ENCODE data around the gene LRPAP1. TPM values are rescaled to one million over a fixed set of nuclear protein-coding genes. Genes with fewer than 3 reads are reported as not detected.
A peak's percentile ranks its signal among the peaks of the same experiment; 100 is the strongest.
"Not testable (repeated sequence)": the region's sequence is repeated elsewhere in the genome, so short reads cannot be mapped to it uniquely, and the experiment has no call there.

Gene LRPAP1
- total RNA-seq, 1 donor from 2014 or later = 15.7 TPM

DNA sequence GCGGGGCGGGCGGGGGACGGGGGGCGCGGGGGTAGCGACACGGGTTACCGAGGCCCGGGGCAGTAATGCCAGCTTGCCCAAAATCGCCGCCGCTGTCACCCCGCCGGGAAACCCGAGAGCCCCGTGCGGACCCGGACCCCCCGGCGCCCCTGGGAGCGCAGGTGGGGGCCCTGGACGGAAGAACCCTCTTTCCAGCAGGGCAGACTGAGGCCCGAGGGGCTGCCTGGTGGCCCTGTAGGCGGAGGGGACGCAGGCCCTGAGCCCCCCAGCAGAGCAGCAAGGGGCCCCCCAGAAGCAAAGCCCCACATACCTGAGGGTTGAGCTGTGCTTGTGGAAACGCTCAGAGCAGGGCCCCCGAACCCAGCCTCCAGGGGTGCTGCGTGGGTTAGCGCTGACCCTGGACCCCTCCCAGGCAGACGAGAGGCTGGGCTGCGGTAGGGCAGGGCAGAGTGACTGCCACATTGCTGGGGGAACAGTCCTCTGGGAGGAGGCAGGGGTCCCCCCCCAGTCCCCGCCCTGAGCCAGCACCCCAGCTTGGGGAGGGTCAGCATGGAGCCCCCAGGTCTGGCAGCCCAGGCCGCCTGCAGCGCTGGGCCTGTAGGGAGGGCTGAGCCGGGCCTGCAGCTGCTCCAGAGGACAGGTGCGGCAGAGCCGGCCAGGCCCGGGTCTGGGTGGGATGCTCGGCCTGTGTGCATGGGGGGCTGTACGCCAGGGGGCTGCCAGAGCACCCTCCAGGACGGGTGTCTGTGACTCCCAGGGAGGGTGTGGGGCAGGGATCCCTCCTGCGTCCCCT is 68.5 kb downstream of the LRPAP1 start:
- Histone ChIP-seq H3K4me1 (ENCODE audit: control insufficient read depth in 3 of 3, insufficient read depth in 3 of 3, low read length in 3 of 3) (peaks cover 46 to 78% (median 70%) of the 10 kb centered on the region in 3 donors), H3K9ac (ENCODE audit: low read depth in 1 of 3, low read length in 3 of 3) (peak overlapping the region; percentile 89 to 98 (median 93)), H3K27me3 (ENCODE audit: control insufficient read depth in 3 of 3, insufficient read depth in 3 of 3, low read length in 3 of 3) (peaks cover 0 to 18% (median 5%) of the 10 kb centered on the region in 3 donors)

GRCh38 chr4:3462790-3463415 is 69.3 kb downstream of the LRPAP1 start, which contains the start of gene DOK7:
Gene DOK7 (plus strand): TSS chr4:3463306. CDS start chr4:3463376, 70 bp downstream.
- H3K9me3 ChIP-seq (ENCODE audit: control insufficient read depth in 3 of 3, low read length in 3 of 3) = peaks cover 0 to under 1% (median 0%) of the 10 kb centered on the region in 3 donors
- peak within 1 kb of the TSS; percentile 87 for H3K27ac ChIP-seq (ENCODE audit: low read depth, low read length)
- no peaks in the 10 kb centered on the region for H3K36me3 ChIP-seq (ENCODE audit: control insufficient read depth in 3 of 3, insufficient read depth in 3 of 3, low read length in 3 of 3)
- peaks cover 0 to 18% (median 5%) of the 10 kb centered on the region in 3 donors for H3K27me3 ChIP-seq (ENCODE audit: control insufficient read depth in 3 of 3, insufficient read depth in 3 of 3, low read length in 3 of 3)
- H3K9ac ChIP-seq (ENCODE audit: low read depth in 1 of 3, low read length in 3 of 3) = peak within 1 kb of the TSS; percentile 89 to 98 (median 93)
- peak within 1 kb of the TSS; percentile 59 to 85 (median 74) for H3K4me3 ChIP-seq (ENCODE audit: low read length in 3 of 3)
- peaks cover 45 to 70% (median 61%) of the 10 kb centered on the region in 3 donors for H3K4me1 ChIP-seq (ENCODE audit: control insufficient read depth in 3 of 3, insufficient read depth in 3 of 3, low read length in 3 of 3)

More for the DNA sequence above, 68.5 kb downstream of the LRPAP1 start:
- Histone ChIP-seq H3K4me3 (ENCODE audit: low read length in 3 of 3) (peak overlapping the region; percentile 59 to 85 (median 74)), H3K9me3 (ENCODE audit: control insufficient read depth in 3 of 3, low read length in 3 of 3) (peaks cover 0 to 4% (median 0%) of the 10 kb centered on the region in 3 donors), H3K36me3 (ENCODE audit: control insufficient read depth in 3 of 3, insufficient read depth in 3 of 3, low read length in 3 of 3) (no peaks in the 10 kb centered on the region), H3K27ac (ENCODE audit: low read depth, low read length) (peak overlapping the region; percentile 87)

GRCh38 chr4:3462321-3462789 is 69.9 kb downstream of the LRPAP1 start:
- peaks cover 42 to 64% (median 56%) of the 10 kb centered on the region in 3 donors for H3K4me1 ChIP-seq (ENCODE audit: control insufficient read depth in 3 of 3, insufficient read depth in 3 of 3, low read length in 3 of 3)
- peak overlapping the region; percentile 87 for H3K27ac ChIP-seq (ENCODE audit: low read depth, low read length)
- H3K9me3 ChIP-seq (ENCODE audit: control insufficient read depth in 3 of 3, low read length in 3 of 3) = no peaks in the 10 kb centered on the region
- peaks cover 0 to 18% (median 5%) of the 10 kb centered on the region in 3 donors for H3K27me3 ChIP-seq (ENCODE audit: control insufficient read depth in 3 of 3, insufficient read depth in 3 of 3, low read length in 3 of 3)
- peak overlapping the region in 2 of 3 donors; percentile 35 to 36 for H3K4me3 ChIP-seq (ENCODE audit: low read length in 3 of 3)
- no peaks in the 10 kb centered on the region for H3K36me3 ChIP-seq (ENCODE audit: control insufficient read depth in 3 of 3, insufficient read depth in 3 of 3, low read length in 3 of 3)
- peak overlapping the region; percentile 51 to 81 (median 64) for H3K9ac ChIP-seq (ENCODE audit: low read depth in 1 of 3, low read length in 3 of 3)

- peaks cover 0 to 18% (median 5%) of the 10 kb centered on the region in 3 donors for H3K27me3 ChIP-seq (ENCODE audit: control insufficient read depth in 3 of 3, insufficient read depth in 3 of 3, low read length in 3 of 3)
- no peaks in the 10 kb centered on the region for H3K9me3 ChIP-seq (ENCODE audit: control insufficient read depth in 3 of 3, low read length in 3 of 3)
- peak overlapping the region; percentile 51 to 81 (median 64) for H3K9ac ChIP-seq (ENCODE audit: low read depth in 1 of 3, low read length in 3 of 3)
- no peaks in the 10 kb centered on the region for H3K36me3 ChIP-seq (ENCODE audit: control insufficient read depth in 3 of 3, insufficient read depth in 3 of 3, low read length in 3 of 3)
- H3K4me1 ChIP-seq (ENCODE audit: control insufficient read depth in 3 of 3, insufficient read depth in 3 of 3, low read length in 3 of 3) = peaks cover 41 to 60% (median 52%) of the 10 kb centered on the region in 3 donors
- H3K27ac ChIP-seq (ENCODE audit: low read depth, low read length) = peak overlapping the region; percentile 87
- peak overlapping the region; percentile 27 to 35 (median 30) for H3K4me3 ChIP-seq (ENCODE audit: low read length in 3 of 3)
Observed at GRCh38 chr4:3461515-3462291, 70.5 kb downstream of the LRPAP1 start.

DNA sequence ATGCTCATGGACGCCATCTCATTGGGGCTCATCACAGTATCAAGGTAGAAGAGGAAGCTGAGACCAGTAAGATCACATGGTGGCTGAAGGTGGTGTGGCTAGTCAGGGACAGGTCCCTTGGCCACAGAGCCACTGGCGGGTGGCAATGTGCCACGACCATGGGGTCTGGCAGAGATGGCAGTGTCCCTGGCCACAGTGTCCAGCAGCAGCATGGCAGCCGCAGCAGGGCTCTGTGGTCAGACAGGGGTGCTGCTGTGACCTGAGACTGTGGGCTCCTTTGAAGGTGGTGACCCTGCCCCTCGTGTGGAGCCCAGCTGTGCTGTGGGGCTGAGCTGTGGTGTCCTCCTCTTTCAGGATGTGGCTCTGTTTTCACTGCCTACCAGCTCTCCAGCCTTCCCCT is 71.3 kb downstream of the LRPAP1 start:
- Histone ChIP-seq H3K9ac (ENCODE audit: low read depth in 1 of 3, low read length in 3 of 3) (peak overlapping the region in 2 of 3 donors; percentile 23 to 81), H3K27ac (ENCODE audit: low read depth, low read length) (peak overlapping the region; percentile 87), H3K9me3 (ENCODE audit: control insufficient read depth in 3 of 3, low read length in 3 of 3) (no peaks in the 10 kb centered on the region), H3K27me3 (ENCODE audit: control insufficient read depth in 3 of 3, insufficient read depth in 3 of 3, low read length in 3 of 3) (peaks cover 0 to 18% (median 5%) of the 10 kb centered on the region in 3 donors), H3K4me1 (ENCODE audit: control insufficient read depth in 3 of 3, insufficient read depth in 3 of 3, low read length in 3 of 3) (peaks cover 35 to 52% (median 46%) of the 10 kb centered on the region in 3 donors), H3K4me3 (ENCODE audit: low read length in 3 of 3) (peak overlapping the region in 2 of 3 donors; percentile 27 to 29), H3K36me3 (ENCODE audit: control insufficient read depth in 3 of 3, insufficient read depth in 3 of 3, low read length in 3 of 3) (no peaks in the 10 kb centered on the region)

DNA sequence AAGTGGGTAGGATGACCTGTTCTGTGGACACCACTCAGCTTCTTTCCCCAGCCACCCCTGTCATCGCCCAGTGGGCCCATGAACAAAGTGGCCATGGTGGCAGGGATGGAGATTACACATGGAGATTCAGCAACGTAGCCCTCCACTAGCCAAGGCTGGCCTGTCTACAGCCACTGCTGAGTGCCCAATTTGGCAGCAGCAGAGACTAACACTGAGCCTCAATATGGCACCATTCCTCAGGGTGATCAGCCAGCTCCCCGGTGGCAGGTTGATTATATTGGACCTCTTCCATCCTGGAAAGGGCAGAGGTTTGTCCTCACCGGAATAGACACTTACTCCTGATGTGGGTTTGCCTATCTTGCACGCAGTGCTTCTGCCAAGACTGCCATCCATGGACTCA is 73.1 kb downstream of the LRPAP1 start:
- H3K27me3 ChIP-seq (ENCODE audit: control insufficient read depth in 3 of 3, insufficient read depth in 3 of 3, low read length in 3 of 3); H3K9me3 ChIP-seq (ENCODE audit: control insufficient read depth in 3 of 3, low read length in 3 of 3); H3K9ac ChIP-seq (ENCODE audit: low read depth in 1 of 3, low read length in 3 of 3); H3K36me3 ChIP-seq (ENCODE audit: control insufficient read depth in 3 of 3, insufficient read depth in 3 of 3, low read length in 3 of 3); H3K27ac ChIP-seq (ENCODE audit: low read depth, low read length); H3K4me3 ChIP-seq (ENCODE audit: low read length in 3 of 3): not testable (repeated sequence)
- H3K4me1 ChIP-seq (ENCODE audit: control insufficient read depth in 3 of 3, insufficient read depth in 3 of 3, low read length in 3 of 3) = peaks cover 23 to 34% (median 28%) of the 10 kb centered on the region in 3 donors

DNA sequence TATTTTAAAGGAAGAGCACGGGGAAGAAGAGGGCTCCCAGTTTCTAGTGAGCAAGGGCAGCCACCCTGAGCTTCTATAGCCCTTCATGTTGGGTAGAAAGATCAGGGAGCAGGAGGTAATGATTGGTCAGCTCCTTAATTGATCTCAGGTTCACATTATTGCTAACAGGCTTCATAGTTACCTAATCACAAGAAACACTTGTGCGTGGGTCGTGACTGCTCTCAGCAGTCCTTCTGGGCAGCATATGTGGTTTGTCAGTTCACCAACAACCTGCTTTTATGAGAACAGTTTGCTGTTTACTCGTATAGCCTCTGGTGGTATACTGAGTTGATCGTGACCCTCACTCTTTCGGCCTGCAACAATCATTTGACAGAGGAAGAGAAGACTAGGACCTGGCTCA is 73.9 kb downstream of the LRPAP1 start:
- Histone ChIP-seq H3K9ac (ENCODE audit: low read depth in 1 of 3, low read length in 3 of 3) (no peak overlapping the region), H3K27me3 (ENCODE audit: control insufficient read depth in 3 of 3, insufficient read depth in 3 of 3, low read length in 3 of 3) (peaks cover 0 to 3% (median 0%) of the 10 kb centered on the region in 3 donors), H3K36me3 (ENCODE audit: control insufficient read depth in 3 of 3, insufficient read depth in 3 of 3, low read length in 3 of 3) (no peaks in the 10 kb centered on the region), H3K4me1 (ENCODE audit: control insufficient read depth in 3 of 3, insufficient read depth in 3 of 3, low read length in 3 of 3) (peaks cover 23 to 28% (median 27%) of the 10 kb centered on the region in 3 donors), H3K9me3 (ENCODE audit: control insufficient read depth in 3 of 3, low read length in 3 of 3) (no peaks in the 10 kb centered on the region), H3K4me3 (ENCODE audit: low read length in 3 of 3) (no peak overlapping the region), H3K27ac (ENCODE audit: low read depth, low read length) (no peak overlapping the region)

GRCh38 chr4:3455596-3455995 is 76.6 kb downstream of the LRPAP1 start:
- H3K9ac ChIP-seq (ENCODE audit: low read depth in 1 of 3, low read length in 3 of 3); H3K36me3 ChIP-seq (ENCODE audit: control insufficient read depth in 3 of 3, insufficient read depth in 3 of 3, low read length in 3 of 3); H3K27me3 ChIP-seq (ENCODE audit: control insufficient read depth in 3 of 3, insufficient read depth in 3 of 3, low read length in 3 of 3); H3K9me3 ChIP-seq (ENCODE audit: control insufficient read depth in 3 of 3, low read length in 3 of 3); H3K27ac ChIP-seq (ENCODE audit: low read depth, low read length); H3K4me3 ChIP-seq (ENCODE audit: low read length in 3 of 3): not testable (repeated sequence)
- H3K4me1 ChIP-seq (ENCODE audit: control insufficient read depth in 3 of 3, insufficient read depth in 3 of 3, low read length in 3 of 3) = peaks cover 5 to 12% (median 8%) of the 10 kb centered on the region in 3 donors
